H1 (cell line): Measurements from ENCODE around the gene TFF1.

Experiments used
- ASH2L ChIP-seq: fragments of 200-600, 300-600 bp; sonication (generic); IDR thresholded peaks from one replicate; pipeline ENCODE4 v1.7.1; 2017; ENCODE audit warnings: low read length
- EGR1 ChIP-seq: IDR thresholded peaks from 2 replicates; pipeline ENCODE4 v1.6.1; 2011; ENCODE audit warnings: low read depth, low read length, borderline replicate concordance
- POLR2A ChIP-seq, 2 experiments: IDR thresholded peaks; 1 replicate in 1 of 2; 2 replicates in 1 of 2; pipeline ENCODE4 v1.6.1; 2011; ENCODE audit warnings: low read depth in 2 of 2, low read length in 2 of 2, mild to moderate bottlenecking in 2 of 2; ENCODE audit errors: control extremely low read depth in 1 of 2
- TAF7 ChIP-seq: optimal IDR thresholded peaks from 2 replicates; pipeline ENCODE3; 2011; ENCODE audit warnings: low read depth, mild to moderate bottlenecking, inconsistent platforms, low read length, moderate library complexity, borderline replicate concordance
- TF ChIP-seq, protein P1 (sequence below), 3 experiments: IDR thresholded peaks; 1 replicate in 2 of 3; 2 replicates in 1 of 3; pipeline versions ENCODE4 v1.5.1 to v1.6.1; 2011; ENCODE audit warnings: low read length in 3 of 3, mild to moderate bottlenecking in 3 of 3, inconsistent platforms in 2 of 3, low read depth in 1 of 3, moderate library complexity in 1 of 3; ENCODE audit not compliant: insufficient read depth in 1 of 3; ENCODE audit errors: control extremely low read depth in 1 of 3

GRCh38 chr21:42363312-42363711, 3.0 kb downstream of the TFF1 start:
- TF ChIP-seq, protein P1, sequence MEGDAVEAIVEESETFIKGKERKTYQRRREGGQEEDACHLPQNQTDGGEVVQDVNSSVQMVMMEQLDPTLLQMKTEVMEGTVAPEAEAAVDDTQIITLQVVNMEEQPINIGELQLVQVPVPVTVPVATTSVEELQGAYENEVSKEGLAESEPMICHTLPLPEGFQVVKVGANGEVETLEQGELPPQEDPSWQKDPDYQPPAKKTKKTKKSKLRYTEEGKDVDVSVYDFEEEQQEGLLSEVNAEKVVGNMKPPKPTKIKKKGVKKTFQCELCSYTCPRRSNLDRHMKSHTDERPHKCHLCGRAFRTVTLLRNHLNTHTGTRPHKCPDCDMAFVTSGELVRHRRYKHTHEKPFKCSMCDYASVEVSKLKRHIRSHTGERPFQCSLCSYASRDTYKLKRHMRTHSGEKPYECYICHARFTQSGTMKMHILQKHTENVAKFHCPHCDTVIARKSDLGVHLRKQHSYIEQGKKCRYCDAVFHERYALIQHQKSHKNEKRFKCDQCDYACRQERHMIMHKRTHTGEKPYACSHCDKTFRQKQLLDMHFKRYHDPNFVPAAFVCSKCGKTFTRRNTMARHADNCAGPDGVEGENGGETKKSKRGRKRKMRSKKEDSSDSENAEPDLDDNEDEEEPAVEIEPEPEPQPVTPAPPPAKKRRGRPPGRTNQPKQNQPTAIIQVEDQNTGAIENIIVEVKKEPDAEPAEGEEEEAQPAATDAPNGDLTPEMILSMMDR (IDR thresholded peaks at IDR 0.05; ENCODE audit: control extremely low read depth in 1 of 3, insufficient read depth in 1 of 3, low read depth in 1 of 3, low read length in 3 of 3) = no peak
- TF ChIP-seq ASH2L (no peak), EGR1 (no peak), POLR2A (IDR thresholded peaks at IDR 0.05; ENCODE audit: control extremely low read depth in 1 of 2, low read depth in 2 of 2, low read length in 2 of 2) (no peak), TAF7 (no peak)
